Fibroblast of skin of left biceps (primary cell): ENCODE data around the gene ATP6V1F.

ENCODE experiments used
- DNase-seq, 2 experiments: peaks; one replicate each; pipeline ENCODE4 v3.0.0-alpha.2; 2013; ENCODE audit warnings: low read depth in 2 of 2

Gene ATP6V1F

GRCh38 chr7:128835790-128836641 lies 26.6 kb upstream of the ATP6V1F start:
- DNase-seq: no peak

GRCh38 chr7:128836729-128837348 lies 25.8 kb upstream of the ATP6V1F start:
- no peak for DNase-seq

GRCh38 chr7:128837521-128837921 lies 25.1 kb upstream of the ATP6V1F start:
- DNase-seq: no peak

- no peak for DNase-seq
Measured at GRCh38 chr7:128838109-128838779, 24.4 kb upstream of the ATP6V1F start.

- DNase-seq: no peak
Measured at GRCh38 chr7:128838981-128839731, 23.5 kb upstream of the ATP6V1F start.

GRCh38 chr7:128839751-128840177 lies 22.9 kb upstream of the ATP6V1F start:
- no peak for DNase-seq

- no peak for DNase-seq
Measured at GRCh38 chr7:128840326-128841170, 22.1 kb upstream of the ATP6V1F start.

GRCh38 chr7:128841171-128841690 lies 21.4 kb upstream of the ATP6V1F start:
- no peak for DNase-seq

GRCh38 chr7:128841921-128842673 lies 20.6 kb upstream of the ATP6V1F start:
- DNase-seq: no peak

GRCh38 chr7:128842674-128843641 lies 19.7 kb upstream of the ATP6V1F start:
- no peak for DNase-seq

- DNase-seq: no peak
Measured at GRCh38 chr7:128843938-128844621, 18.6 kb upstream of the ATP6V1F start.

- no peak for DNase-seq
Measured at GRCh38 chr7:128844777-128845311, 17.8 kb upstream of the ATP6V1F start.

GRCh38 chr7:128845475-128845874 lies 17.2 kb upstream of the ATP6V1F start:
- DNase-seq: no peak

GRCh38 chr7:128845987-128846386 lies 16.7 kb upstream of the ATP6V1F start:
- no peak for DNase-seq

- no peak for DNase-seq
Measured at GRCh38 chr7:128846781-128847444, 15.7 kb upstream of the ATP6V1F start.

GRCh38 chr7:128847721-128848211 lies 14.9 kb upstream of the ATP6V1F start:
- DNase-seq: no peak
